ENCODE measurements around the gene BCAS3.

DNA sequence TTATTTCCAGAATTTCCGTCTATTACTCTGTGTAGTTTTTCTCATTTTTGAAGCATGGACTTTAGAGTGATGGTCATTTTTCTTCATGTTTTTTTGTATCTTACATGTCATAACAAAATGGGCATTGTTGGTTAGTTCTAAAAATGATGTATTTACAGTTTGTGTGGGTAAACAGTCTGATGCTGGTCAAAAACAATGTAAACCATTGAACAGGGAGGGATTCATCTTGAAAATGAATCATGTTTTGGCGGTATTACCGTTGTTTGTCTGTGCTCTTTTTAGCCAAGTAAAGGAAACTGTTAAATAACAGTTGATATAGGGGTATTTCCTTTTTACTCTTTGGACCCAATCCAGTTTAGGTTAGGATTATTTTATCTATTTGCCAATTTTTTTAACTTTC is 315.8 kb downstream of the BCAS3 start:
- TF ChIP-seq SP1 (IDR thresholded peaks at IDR 0.05): no peak
- TF ChIP-seq SUZ12 (IDR thresholded peaks at IDR 0.05): no peak
- TF ChIP-seq BHLHE40 (IDR thresholded peaks at IDR 0.05; ENCODE audit: borderline replicate concordance): no peak
- TF ChIP-seq HDGF (IDR thresholded peaks at IDR 0.05; ENCODE audit: borderline replicate concordance): no peak
